Kidney epithelial cell (primary cell): ENCODE data around the gene ATXN10. TPM values are rescaled to one million over a fixed set of nuclear protein-coding genes. Genes with fewer than 3 reads are reported as not detected.

Source experiments
- DNase-seq: peaks from one replicate; pipeline ENCODE4 v3.0.0-alpha.2; 2010; ENCODE audit warnings: low read depth
- H3K27me3 ChIP-seq: 2 replicates; pipeline ENCODE4 v1.6.0; 2011; ENCODE audit warnings: low read length; ENCODE audit not compliant: control insufficient read depth, insufficient read depth
- H3K36me3 ChIP-seq: 2 replicates; pipeline ENCODE4 v1.5.1; 2011; ENCODE audit warnings: low read length; ENCODE audit not compliant: control insufficient read depth, insufficient read depth
- H3K4me3 ChIP-seq: 2 replicates; pipeline ENCODE4 v1.5.1; 2011; ENCODE audit warnings: low read depth, mild to moderate bottlenecking, control low read depth, low read length
- CTCF ChIP-seq: IDR thresholded peaks from 2 replicates; pipeline ENCODE4 v1.5.1; 2011; ENCODE audit warnings: mild to moderate bottlenecking, moderate library complexity, low read length, control low read depth, inconsistent platforms; ENCODE audit not compliant: insufficient read depth, poor library complexity, severe bottlenecking
- total RNA-seq: library from RNA; depleted of rRNA; stranded (reverse); fragments of >200 nt; gene quantifications from 2 replicates; pipeline ENCODE4 v1.2.3, GENCODE V29; 2015

Gene ATXN10
- total RNA-seq, 1 donor from 2014 or later: 127 TPM

- H3K36me3 ChIP-seq: no peaks in the 10 kb centered on the region
- DNase-seq: no peak
- TF ChIP-seq CTCF: no peak
- H3K27me3 ChIP-seq: no peaks in the 10 kb centered on the region
- H3K4me3 ChIP-seq: no peak overlapping the region
Observed at GRCh38 chr22:45832959-45833580, 161.4 kb downstream of the ATXN10 start.

- H3K4me3 ChIP-seq: no peak overlapping the region
- H3K27me3 ChIP-seq: no peaks in the 10 kb centered on the region
- DNase-seq: no peak
- no peak for TF ChIP-seq CTCF
- no peaks in the 10 kb centered on the region for H3K36me3 ChIP-seq
Observed at GRCh38 chr22:45833613-45834012, 162.0 kb downstream of the ATXN10 start.

- no peak overlapping the region for H3K4me3 ChIP-seq
- no peaks in the 10 kb centered on the region for H3K27me3 ChIP-seq
- no peaks in the 10 kb centered on the region for H3K36me3 ChIP-seq
- TF ChIP-seq CTCF: no peak
- DNase-seq: no peak
Observed at GRCh38 chr22:45834241-45834640, 162.6 kb downstream of the ATXN10 start.

- Histone ChIP-seq H3K4me3 (no peak overlapping the region), H3K36me3 (no peaks in the 10 kb centered on the region), H3K27me3 (no peaks in the 10 kb centered on the region)
- TF ChIP-seq CTCF: no peak
- DNase-seq: no peak
Observed at GRCh38 chr22:45834795-45835194, 163.2 kb downstream of the ATXN10 start.

GRCh38 chr22:45836418-45837169 lies 165.0 kb downstream of the ATXN10 start:
- Histone ChIP-seq H3K4me3 (no peak overlapping the region), H3K36me3 (no peaks in the 10 kb centered on the region), H3K27me3 (no peaks in the 10 kb centered on the region)
- no peak for DNase-seq
- no peak for TF ChIP-seq CTCF
